ENCODE data around the gene MYO16.

- TF ChIP-seq POLR2A (IDR thresholded peaks at IDR 0.05) (no peak), CTCF (IDR thresholded peaks at IDR 0.05) (no peak)
Measured at GRCh38 chr13:108827646-108828045, 198.2 kb downstream of the MYO16 start.
